ENCODE data around the gene OPCML.

The OPCML gene

DNA sequence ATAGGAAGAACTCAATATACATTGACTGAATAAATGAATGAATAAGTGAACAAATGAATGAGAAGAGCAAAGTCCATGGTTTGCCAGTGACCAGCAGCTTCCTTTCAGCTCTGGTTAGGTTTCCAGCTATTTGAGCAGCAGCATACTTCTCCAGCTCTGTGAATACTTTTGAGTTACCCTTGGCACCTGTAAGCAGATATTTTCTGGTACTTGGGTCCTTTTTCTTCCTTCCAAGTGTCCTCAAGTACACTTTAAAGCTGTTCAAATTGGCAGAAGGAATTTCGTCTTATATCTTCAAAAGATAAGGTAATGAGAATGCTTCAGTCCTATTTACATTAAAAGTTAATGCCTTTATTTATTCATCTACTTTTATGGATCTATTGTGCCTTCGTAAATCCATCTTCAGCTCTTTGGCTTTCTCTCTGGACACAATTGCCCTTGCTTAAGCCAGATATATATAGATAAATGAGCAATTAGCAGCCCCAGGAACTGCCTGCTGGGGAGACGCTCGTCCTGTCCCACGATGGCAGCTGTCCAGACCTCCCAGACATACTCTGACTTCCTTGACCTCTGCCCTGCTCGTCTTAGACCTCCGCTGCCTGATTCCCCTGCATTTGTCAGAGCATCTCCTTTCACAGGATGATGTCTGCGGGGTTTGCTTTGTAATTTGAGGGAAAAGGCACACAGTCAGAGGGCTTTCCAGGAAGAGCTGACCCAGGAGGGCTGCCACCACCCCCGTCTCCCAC is 926.3 kb downstream of the OPCML start:
- H3K4me3 ChIP-seq (ENCODE audit: insufficient read depth, low read length, poor library complexity, severe bottlenecking): no peak overlapping the region
- no peaks in the 10 kb centered on the region for H3K36me3 ChIP-seq (ENCODE audit: low read length)
- H3K79me2 ChIP-seq (ENCODE audit: insufficient read depth, low read length): no peaks in the 10 kb centered on the region
- no peak overlapping the region for H3K9ac ChIP-seq (ENCODE audit: low read length)
- H3K9me2 ChIP-seq (replicated peaks; ENCODE audit: insufficient read depth, low read length): no peaks in the 10 kb centered on the region
- H2AFZ ChIP-seq (ENCODE audit: low read depth, low read length, severe bottlenecking): no peak overlapping the region
- H3K4me2 ChIP-seq (ENCODE audit: low read depth, low read length, poor library complexity, severe bottlenecking): no peak overlapping the region
- TF ChIP-seq EZH2phosphoT487 (conservative IDR thresholded peaks at IDR 0.05; ENCODE audit: low read length): no peak
- TF ChIP-seq, protein P1, sequence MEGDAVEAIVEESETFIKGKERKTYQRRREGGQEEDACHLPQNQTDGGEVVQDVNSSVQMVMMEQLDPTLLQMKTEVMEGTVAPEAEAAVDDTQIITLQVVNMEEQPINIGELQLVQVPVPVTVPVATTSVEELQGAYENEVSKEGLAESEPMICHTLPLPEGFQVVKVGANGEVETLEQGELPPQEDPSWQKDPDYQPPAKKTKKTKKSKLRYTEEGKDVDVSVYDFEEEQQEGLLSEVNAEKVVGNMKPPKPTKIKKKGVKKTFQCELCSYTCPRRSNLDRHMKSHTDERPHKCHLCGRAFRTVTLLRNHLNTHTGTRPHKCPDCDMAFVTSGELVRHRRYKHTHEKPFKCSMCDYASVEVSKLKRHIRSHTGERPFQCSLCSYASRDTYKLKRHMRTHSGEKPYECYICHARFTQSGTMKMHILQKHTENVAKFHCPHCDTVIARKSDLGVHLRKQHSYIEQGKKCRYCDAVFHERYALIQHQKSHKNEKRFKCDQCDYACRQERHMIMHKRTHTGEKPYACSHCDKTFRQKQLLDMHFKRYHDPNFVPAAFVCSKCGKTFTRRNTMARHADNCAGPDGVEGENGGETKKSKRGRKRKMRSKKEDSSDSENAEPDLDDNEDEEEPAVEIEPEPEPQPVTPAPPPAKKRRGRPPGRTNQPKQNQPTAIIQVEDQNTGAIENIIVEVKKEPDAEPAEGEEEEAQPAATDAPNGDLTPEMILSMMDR (IDR thresholded peaks at IDR 0.05; ENCODE audit: insufficient read depth, low read length, poor library complexity, severe bottlenecking): no peak
- no peaks in the 10 kb centered on the region for H3K27me3 ChIP-seq (ENCODE audit: low read length)
- H3F3A ChIP-seq (ENCODE audit: insufficient read depth): no peaks in the 10 kb centered on the region
- no peaks in the 10 kb centered on the region for H4K20me1 ChIP-seq (ENCODE audit: low read depth, low read length)
- no peak overlapping the region for H3K27ac ChIP-seq (ENCODE audit: low read depth, low read length)
- no peaks in the 10 kb centered on the region for H3K9me3 ChIP-seq (ENCODE audit: insufficient read depth, low read length)

DNA sequence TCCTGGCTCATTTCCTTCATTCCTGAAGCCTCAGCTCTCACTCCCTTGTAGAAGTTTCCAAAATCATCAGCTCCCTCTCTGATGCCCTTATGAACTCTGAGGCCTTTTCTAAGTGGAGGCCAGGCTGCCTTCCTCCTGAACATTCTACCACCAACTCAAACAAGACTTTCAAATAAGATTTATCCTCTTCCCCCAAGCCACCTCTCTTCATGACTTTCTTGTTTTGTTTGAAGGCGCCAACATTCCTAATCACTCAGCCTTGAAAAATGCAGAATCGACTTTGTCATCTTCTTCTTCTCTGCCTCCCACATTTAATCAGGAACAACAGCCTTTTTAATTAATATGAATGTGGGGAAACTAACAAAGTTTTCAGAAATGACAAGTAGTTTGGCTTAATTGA is 927.9 kb downstream of the OPCML start:
- H3K36me3 ChIP-seq (ENCODE audit: low read length): no peaks in the 10 kb centered on the region
- no peaks in the 10 kb centered on the region for H3K9me3 ChIP-seq (ENCODE audit: insufficient read depth, low read length)
- H3K4me3 ChIP-seq (ENCODE audit: insufficient read depth, low read length, poor library complexity, severe bottlenecking): no peak overlapping the region
- no peaks in the 10 kb centered on the region for H3K79me2 ChIP-seq (ENCODE audit: insufficient read depth, low read length)
- no peaks in the 10 kb centered on the region for H3K9me2 ChIP-seq (replicated peaks; ENCODE audit: insufficient read depth, low read length)
- H2AFZ ChIP-seq (ENCODE audit: low read depth, low read length, severe bottlenecking): no peak overlapping the region
- H3K27me3 ChIP-seq (ENCODE audit: low read length): no peaks in the 10 kb centered on the region
- no peaks in the 10 kb centered on the region for H3F3A ChIP-seq (ENCODE audit: insufficient read depth)
- TF ChIP-seq, protein P1 (IDR thresholded peaks at IDR 0.05; ENCODE audit: insufficient read depth, low read length, poor library complexity, severe bottlenecking): no peak
- TF ChIP-seq EZH2phosphoT487 (conservative IDR thresholded peaks at IDR 0.05; ENCODE audit: low read length): no peak
- H3K4me2 ChIP-seq (ENCODE audit: low read depth, low read length, poor library complexity, severe bottlenecking): no peak overlapping the region
- H4K20me1 ChIP-seq (ENCODE audit: low read depth, low read length): no peaks in the 10 kb centered on the region
- H3K9ac ChIP-seq (ENCODE audit: low read length): no peak overlapping the region
- H3K27ac ChIP-seq (ENCODE audit: low read depth, low read length): no peak overlapping the region

DNA sequence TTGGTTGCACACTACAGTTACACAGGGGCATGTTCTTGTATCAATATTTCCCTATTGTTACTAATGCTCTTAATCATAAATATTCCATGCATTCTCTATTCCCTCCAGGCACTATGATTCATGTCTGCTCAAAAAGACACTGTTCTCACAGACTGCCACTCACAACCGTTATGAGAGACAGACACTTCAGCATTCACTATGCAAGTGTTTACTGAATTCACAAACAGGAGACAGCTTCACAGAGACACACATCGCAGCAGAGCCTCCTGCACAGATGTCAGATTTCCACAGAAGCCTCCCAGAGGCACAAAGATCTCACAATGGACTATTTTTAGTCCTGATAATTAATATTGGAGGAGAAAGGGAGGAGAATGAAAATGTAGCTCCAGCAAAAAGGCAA is 930.4 kb downstream of the OPCML start:
- Histone ChIP-seq H2AFZ (ENCODE audit: low read depth, low read length, severe bottlenecking) (no peak overlapping the region), H3K27ac (ENCODE audit: low read depth, low read length) (no peak overlapping the region), H3K79me2 (ENCODE audit: insufficient read depth, low read length) (no peaks in the 10 kb centered on the region), H3K9me3 (ENCODE audit: insufficient read depth, low read length) (no peaks in the 10 kb centered on the region), H3K4me3 (ENCODE audit: insufficient read depth, low read length, poor library complexity, severe bottlenecking) (no peak overlapping the region), H3K4me2 (ENCODE audit: low read depth, low read length, poor library complexity, severe bottlenecking) (no peak overlapping the region), H4K20me1 (ENCODE audit: low read depth, low read length) (no peaks in the 10 kb centered on the region), H3F3A (ENCODE audit: insufficient read depth) (no peaks in the 10 kb centered on the region), H3K9me2 (replicated peaks; ENCODE audit: insufficient read depth, low read length) (no peaks in the 10 kb centered on the region), H3K27me3 (ENCODE audit: low read length) (no peaks in the 10 kb centered on the region), H3K36me3 (ENCODE audit: low read length) (no peaks in the 10 kb centered on the region), H3K9ac (ENCODE audit: low read length) (no peak overlapping the region)
- no peak for TF ChIP-seq EZH2phosphoT487 (conservative IDR thresholded peaks at IDR 0.05; ENCODE audit: low read length)
- TF ChIP-seq, protein P1 (IDR thresholded peaks at IDR 0.05; ENCODE audit: insufficient read depth, low read length, poor library complexity, severe bottlenecking): no peak
